Fibroblast of lung (primary cell): ENCODE data around the gene PIN4. TPM values are rescaled to one million over a fixed set of nuclear protein-coding genes. Genes with fewer than 3 reads are reported as not detected.

Source experiments
- DNase-seq, 2 donors: peaks; one replicate each; pipeline versions ENCODE4 v3.0.0 to v3.0.0-alpha.2; 2010; ENCODE audit warnings: low read depth in 2 of 2
- H2AFZ ChIP-seq: 2 replicates; pipeline ENCODE4 v1.5.1; 2012; ENCODE audit warnings: low read length, control low read depth, inconsistent platforms
- H3K27ac ChIP-seq: 2 replicates; pipeline ENCODE4 v1.5.1; 2011; ENCODE audit warnings: low read length, control low read depth; ENCODE audit not compliant: insufficient read depth
- H3K27me3 ChIP-seq: 2 replicates; pipeline ENCODE4 v1.5.1; 2011; ENCODE audit warnings: mild to moderate bottlenecking, low read length; ENCODE audit not compliant: control insufficient read depth, insufficient read depth
- H3K36me3 ChIP-seq: 2 replicates; pipeline ENCODE4 v1.5.1; 2011; ENCODE audit warnings: low read length; ENCODE audit not compliant: control insufficient read depth, insufficient read depth
- H3K4me1 ChIP-seq: 2 replicates; pipeline ENCODE4 v1.5.1; 2011; ENCODE audit warnings: low read length; ENCODE audit not compliant: control insufficient read depth, insufficient read depth; ENCODE audit errors: extremely low read depth
- H3K4me2 ChIP-seq: 2 replicates; pipeline ENCODE4 v1.5.1; 2011; ENCODE audit warnings: low read length, control low read depth; ENCODE audit not compliant: insufficient read depth; ENCODE audit errors: extremely low read depth
- H3K4me3 ChIP-seq, 4 experiments: fragments of 200-600 bp in 1 of 4; sonication (generic) in 1 of 4; replicated peaks in 1 of 4; 2 replicates each; pipeline ENCODE4 v1.5.1; 2011 to 2016; ENCODE audit warnings: low read length in 4 of 4, low read depth in 3 of 4, mild to moderate bottlenecking in 3 of 4, control low read depth in 2 of 4, inconsistent platforms in 1 of 4, mixed read lengths in 1 of 4; ENCODE audit not compliant: insufficient read depth in 1 of 4; ENCODE audit errors: control extremely low read depth in 1 of 4
- H3K79me2 ChIP-seq: 2 replicates; pipeline ENCODE4 v1.5.1; 2012; ENCODE audit warnings: mild to moderate bottlenecking, low read length, inconsistent platforms; ENCODE audit not compliant: control insufficient read depth, insufficient read depth
- H3K9ac ChIP-seq: 2 replicates; pipeline ENCODE4 v1.5.1; 2011; ENCODE audit warnings: mild to moderate bottlenecking, low read length, control low read depth; ENCODE audit not compliant: insufficient read depth
- H3K9me3 ChIP-seq: 2 replicates; pipeline ENCODE4 v1.5.1; 2012; ENCODE audit warnings: low read depth, low read length; ENCODE audit not compliant: control insufficient read depth, insufficient read depth
- H4K20me1 ChIP-seq: 2 replicates; pipeline ENCODE4 v1.5.1; 2011; ENCODE audit warnings: low read length; ENCODE audit not compliant: control insufficient read depth, insufficient read depth; ENCODE audit errors: extremely low read depth
- CTCF ChIP-seq, 2 donors: IDR thresholded peaks in 1 of 2; conservative IDR thresholded peaks in 1 of 2; 1 replicate in 1 of 2; 2 replicates in 1 of 2; pipeline ENCODE4 v1.5.1; 2011 to 2012; ENCODE audit warnings: low read length in 2 of 2, control low read depth in 1 of 2, inconsistent platforms in 1 of 2, low read depth in 1 of 2, mild to moderate bottlenecking in 1 of 2
- EZH2 ChIP-seq: IDR thresholded peaks from 2 replicates; pipeline ENCODE4 v1.5.1; 2012; ENCODE audit warnings: low read length, control low read depth, mild to moderate bottlenecking; ENCODE audit errors: missing control alignments
- polyA plus RNA-seq, 2 donors: library from polyadenylated mRNA; depleted of rRNA in 1 of 2; stranded (reverse) in 1 of 2; unstranded in 1 of 2; fragments of >200 nt; gene quantifications; 2 replicates each; pipeline ENCODE4 v1.2.1, GENCODE V29; 2011 to 2012; ENCODE audit warnings: missing spikeins in 1 of 2
- total RNA-seq: library from RNA; depleted of rRNA; stranded (reverse); fragments of >200 nt; gene quantifications from 2 replicates; pipeline ENCODE4 v1.2.1, GENCODE V29; 2014

Gene PIN4
- total and polyA plus RNA-seq, 2 donors (not counting 1 experiment from before 2014, with no cell fraction given), result 5.1 to 22.0 TPM

- Histone ChIP-seq H3K9ac (no peak overlapping the region), H3K4me3 (peak overlapping the region; percentile 44 to 66 (median 56)), H3K27ac (peak overlapping the region; percentile 42), H3K79me2 (peaks cover 8% of the 10 kb centered on the region), H4K20me1 (no peaks in the 10 kb centered on the region), H3K9me3 (no peaks in the 10 kb centered on the region), H3K4me2 (peak overlapping the region; percentile 54), H3K36me3 (no peaks in the 10 kb centered on the region), H3K27me3 (no peaks in the 10 kb centered on the region), H3K4me1 (no peaks in the 10 kb centered on the region), H2AFZ (no peak overlapping the region)
- no peak for DNase-seq
- no peak for TF ChIP-seq CTCF (conservative IDR thresholded peaks at IDR 0.05 in 1 of 2, IDR thresholded peaks at IDR 0.05 in 1 of 2; ENCODE audit: low read depth in 1 of 2, low read length in 2 of 2)
- TF ChIP-seq EZH2, result no peak
These were observed 56.6 kb downstream of the PIN4 start for GRCh38 chrX:72238183-72238582.

GRCh38 chrX:72238721-72239475 is 57.3 kb downstream of the PIN4 start, which contains the start of gene ERCC6L:
ERCC6L (minus strand) TSS chrX:72239027; CDS start chrX:72238911, 116 bp downstream.
- no peaks in the 10 kb centered on the region for H3K27me3 ChIP-seq
- H3K79me2 ChIP-seq, result peaks cover 8% of the 10 kb centered on the region
- H3K9ac ChIP-seq, result peak within 1 kb of the TSS; percentile 11
- H3K27ac ChIP-seq, result peak within 1 kb of the TSS; percentile 42
- H3K36me3 ChIP-seq, result no peaks in the 10 kb centered on the region
- no peak for TF ChIP-seq CTCF (conservative IDR thresholded peaks at IDR 0.05 in 1 of 2, IDR thresholded peaks at IDR 0.05 in 1 of 2; ENCODE audit: low read depth in 1 of 2, low read length in 2 of 2)
- no peaks in the 10 kb centered on the region for H4K20me1 ChIP-seq
- DNase-seq, result peak; percentile 82 to 83
- H3K4me1 ChIP-seq, result no peaks in the 10 kb centered on the region
- peak within 1 kb of the TSS; percentile 44 to 66 (median 56) for H3K4me3 ChIP-seq
- peak within 1 kb of the TSS; percentile 82 for H2AFZ ChIP-seq
- H3K4me2 ChIP-seq, result peak within 1 kb of the TSS; percentile 80
- H3K9me3 ChIP-seq, result no peaks in the 10 kb centered on the region

GRCh38 chrX:72240976-72241375 is 59.4 kb downstream of the PIN4 start:
- Histone ChIP-seq H3K9me3 (no peaks in the 10 kb centered on the region), H3K79me2 (peaks cover 2% of the 10 kb centered on the region), H2AFZ (no peak overlapping the region), H3K27me3 (no peaks in the 10 kb centered on the region), H3K9ac (no peak overlapping the region), H3K4me3 (no peak overlapping the region), H4K20me1 (no peaks in the 10 kb centered on the region), H3K27ac (no peak overlapping the region), H3K4me2 (no peak overlapping the region), H3K36me3 (no peaks in the 10 kb centered on the region), H3K4me1 (no peaks in the 10 kb centered on the region)
- TF ChIP-seq CTCF (conservative IDR thresholded peaks at IDR 0.05 in 1 of 2, IDR thresholded peaks at IDR 0.05 in 1 of 2; ENCODE audit: low read depth in 1 of 2, low read length in 2 of 2), result no peak
- no peak for TF ChIP-seq EZH2
- no peak for DNase-seq
